Retinal pigment epithelial cell (primary cell): ENCODE measurements around the gene CFAP77.

Experiments
- DNase-seq: peaks from one replicate; pipeline ENCODE4 v3.0.0-alpha.2; 2010; ENCODE audit warnings: low read depth
- H3K4me3 ChIP-seq: 2 replicates; pipeline ENCODE4 v1.5.1; 2011; ENCODE audit warnings: mild to moderate bottlenecking, low read length, control low read depth, moderate library complexity
- TF ChIP-seq, protein P1 (sequence below): conservative IDR thresholded peaks from 2 replicates; pipeline ENCODE4 v1.5.1; 2011; ENCODE audit warnings: low read depth, low read length, control low read depth, inconsistent platforms

The CFAP77 gene

GRCh38 chr9:132590037-132590317 is 180.0 kb downstream of the CFAP77 start:
- no peak overlapping the region for H3K4me3 ChIP-seq
- TF ChIP-seq, protein P1, sequence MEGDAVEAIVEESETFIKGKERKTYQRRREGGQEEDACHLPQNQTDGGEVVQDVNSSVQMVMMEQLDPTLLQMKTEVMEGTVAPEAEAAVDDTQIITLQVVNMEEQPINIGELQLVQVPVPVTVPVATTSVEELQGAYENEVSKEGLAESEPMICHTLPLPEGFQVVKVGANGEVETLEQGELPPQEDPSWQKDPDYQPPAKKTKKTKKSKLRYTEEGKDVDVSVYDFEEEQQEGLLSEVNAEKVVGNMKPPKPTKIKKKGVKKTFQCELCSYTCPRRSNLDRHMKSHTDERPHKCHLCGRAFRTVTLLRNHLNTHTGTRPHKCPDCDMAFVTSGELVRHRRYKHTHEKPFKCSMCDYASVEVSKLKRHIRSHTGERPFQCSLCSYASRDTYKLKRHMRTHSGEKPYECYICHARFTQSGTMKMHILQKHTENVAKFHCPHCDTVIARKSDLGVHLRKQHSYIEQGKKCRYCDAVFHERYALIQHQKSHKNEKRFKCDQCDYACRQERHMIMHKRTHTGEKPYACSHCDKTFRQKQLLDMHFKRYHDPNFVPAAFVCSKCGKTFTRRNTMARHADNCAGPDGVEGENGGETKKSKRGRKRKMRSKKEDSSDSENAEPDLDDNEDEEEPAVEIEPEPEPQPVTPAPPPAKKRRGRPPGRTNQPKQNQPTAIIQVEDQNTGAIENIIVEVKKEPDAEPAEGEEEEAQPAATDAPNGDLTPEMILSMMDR, result no peak
- DNase-seq, result no peak

DNA sequence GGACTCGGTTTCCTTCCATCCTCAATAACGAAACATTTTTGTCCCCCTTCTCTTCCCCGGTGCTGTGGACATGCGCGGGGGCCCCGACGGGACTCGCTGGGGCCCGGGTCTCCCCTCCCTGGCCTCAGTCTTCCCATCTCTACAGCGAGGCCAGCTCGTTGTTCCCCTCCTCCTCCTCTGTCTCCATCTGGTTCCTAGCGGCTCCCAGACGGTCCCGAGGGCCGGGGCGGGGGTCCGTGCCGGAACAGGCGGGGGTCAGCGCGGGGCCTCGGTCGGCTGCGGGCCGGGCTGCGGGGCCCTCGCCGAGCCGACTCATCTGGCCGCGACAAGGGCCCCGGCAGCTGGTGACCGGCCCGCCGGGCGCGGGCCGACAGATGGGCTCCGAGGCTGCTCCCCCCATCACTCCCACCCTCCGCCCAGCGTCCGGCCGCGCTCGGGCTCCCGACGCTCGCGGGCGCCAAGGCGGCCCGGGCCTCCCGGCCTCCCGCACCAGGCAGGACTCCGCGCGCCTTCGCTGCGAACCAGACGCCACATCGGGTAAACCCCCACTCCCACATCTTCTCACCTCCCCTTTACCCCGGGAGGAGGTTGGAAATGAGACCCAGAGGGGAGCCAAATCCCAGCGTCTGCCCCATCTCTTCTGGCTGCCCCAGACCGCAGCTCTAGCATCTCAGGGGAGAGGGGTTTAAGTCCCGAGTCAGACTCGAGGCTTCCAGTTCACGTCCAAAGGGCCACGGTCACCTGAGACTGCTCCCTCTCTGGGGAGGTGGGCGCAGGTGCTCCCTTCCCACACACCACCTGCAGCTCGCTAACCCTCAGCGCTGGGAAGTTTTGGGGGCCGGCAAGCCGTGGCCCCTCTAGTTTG is 180.5 kb downstream of the CFAP77 start:
- no peak for DNase-seq
- H3K4me3 ChIP-seq, result no peak overlapping the region
- TF ChIP-seq, protein P1, result no peak

- TF ChIP-seq, protein P1, result no peak
- no peak for DNase-seq
- H3K4me3 ChIP-seq, result no peak overlapping the region
Observed at GRCh38 chr9:132591244-132591643, 181.2 kb downstream of the CFAP77 start.

DNA sequence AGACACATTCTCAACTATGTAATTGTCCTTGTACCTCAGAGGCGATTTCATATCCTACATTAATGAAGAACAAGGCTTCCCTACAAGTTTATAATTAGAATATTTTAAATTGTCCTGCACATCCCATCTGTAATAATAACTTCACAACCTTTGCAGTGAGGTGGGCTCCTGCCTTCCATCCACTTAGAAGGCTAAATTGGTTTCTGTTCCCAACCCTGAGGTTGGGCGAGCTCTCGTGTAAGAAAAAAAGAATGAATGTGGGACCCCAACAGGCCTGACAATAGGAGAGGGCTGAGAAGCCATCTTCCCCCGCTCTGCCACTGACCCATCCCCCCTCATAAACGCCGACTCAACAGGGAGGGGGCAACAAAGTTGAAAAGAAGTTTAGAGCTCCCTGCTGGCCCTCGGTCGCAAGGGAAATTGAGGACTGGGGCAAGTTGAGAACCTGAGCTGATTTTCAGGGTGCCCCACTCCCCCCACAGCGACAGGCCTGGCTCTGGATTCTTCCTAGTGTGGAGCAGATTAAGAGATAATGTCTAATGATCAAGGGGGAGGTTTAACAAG is 181.8 kb downstream of the CFAP77 start:
- no peak for DNase-seq
- TF ChIP-seq, protein P1, result no peak
- H3K4me3 ChIP-seq, result no peak overlapping the region

DNA sequence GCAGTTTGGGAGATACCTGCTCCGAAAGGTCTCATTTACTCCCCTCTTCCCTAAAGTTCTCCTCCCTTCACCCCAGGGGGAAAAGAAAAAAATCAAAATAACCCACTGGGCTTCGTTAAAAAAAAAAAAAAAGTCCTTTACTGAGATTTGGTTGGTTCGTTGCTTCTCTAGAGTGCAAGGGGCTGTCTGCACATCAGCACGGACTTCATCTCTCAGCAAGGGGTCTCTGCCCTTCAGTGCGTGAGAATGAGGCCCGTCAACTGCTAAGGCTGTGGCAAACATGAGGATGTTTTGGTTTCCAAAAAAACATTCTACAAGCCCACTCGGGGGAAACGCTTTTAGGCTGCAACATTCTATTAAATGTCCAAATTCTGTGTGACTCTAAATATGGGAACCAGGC is 182.4 kb downstream of the CFAP77 start:
- no peak overlapping the region for H3K4me3 ChIP-seq
- TF ChIP-seq, protein P1, result no peak
- DNase-seq, result no peak

GRCh38 chr9:132594412-132594811 is 184.4 kb downstream of the CFAP77 start:
- DNase-seq, result no peak
- TF ChIP-seq, protein P1, result no peak
- H3K4me3 ChIP-seq, result no peak overlapping the region

DNA sequence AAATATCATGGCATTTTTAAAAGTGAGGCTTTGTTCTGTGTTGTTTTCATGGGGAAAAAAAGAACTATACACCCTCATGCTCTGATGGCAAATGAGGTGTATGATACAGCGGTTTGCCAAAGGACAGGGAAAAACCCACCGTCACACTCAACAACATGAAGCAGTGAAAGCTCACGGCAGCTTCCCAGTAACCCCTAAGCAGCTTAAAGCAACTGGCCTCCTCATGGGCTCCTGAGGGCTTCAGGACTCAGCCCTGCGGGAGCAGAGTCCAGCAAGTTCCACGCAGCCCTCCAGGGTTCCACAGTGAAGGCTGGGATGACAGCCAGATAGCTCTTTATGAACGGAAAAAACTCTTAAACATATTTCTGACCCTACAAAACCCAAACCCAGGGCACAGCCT is 185.3 kb downstream of the CFAP77 start:
- no peak overlapping the region for H3K4me3 ChIP-seq
- DNase-seq, result no peak
- TF ChIP-seq, protein P1, result no peak
